ENCODE results near the gene CSNK1E.

Gene CSNK1E

GRCh38 chr22:38247713-38248112 is 69.5 kb downstream of the CSNK1E start:
- DNase-seq = no peak

GRCh38 chr22:38246692-38247091 is 70.5 kb downstream of the CSNK1E start:
- no peak for DNase-seq

- DNase-seq = no peak
Measured at GRCh38 chr22:38246046-38246658, 71.1 kb downstream of the CSNK1E start.

- DNase-seq = no peak
Measured at GRCh38 chr22:38244106-38244505, 73.1 kb downstream of the CSNK1E start.

GRCh38 chr22:38243007-38243765 is 74.0 kb downstream of the CSNK1E start:
- no peak for DNase-seq

- DNase-seq = no peak
Measured at GRCh38 chr22:38240734-38241252, 76.4 kb downstream of the CSNK1E start.
